ENCODE measurements around the gene EI24.

DNA sequence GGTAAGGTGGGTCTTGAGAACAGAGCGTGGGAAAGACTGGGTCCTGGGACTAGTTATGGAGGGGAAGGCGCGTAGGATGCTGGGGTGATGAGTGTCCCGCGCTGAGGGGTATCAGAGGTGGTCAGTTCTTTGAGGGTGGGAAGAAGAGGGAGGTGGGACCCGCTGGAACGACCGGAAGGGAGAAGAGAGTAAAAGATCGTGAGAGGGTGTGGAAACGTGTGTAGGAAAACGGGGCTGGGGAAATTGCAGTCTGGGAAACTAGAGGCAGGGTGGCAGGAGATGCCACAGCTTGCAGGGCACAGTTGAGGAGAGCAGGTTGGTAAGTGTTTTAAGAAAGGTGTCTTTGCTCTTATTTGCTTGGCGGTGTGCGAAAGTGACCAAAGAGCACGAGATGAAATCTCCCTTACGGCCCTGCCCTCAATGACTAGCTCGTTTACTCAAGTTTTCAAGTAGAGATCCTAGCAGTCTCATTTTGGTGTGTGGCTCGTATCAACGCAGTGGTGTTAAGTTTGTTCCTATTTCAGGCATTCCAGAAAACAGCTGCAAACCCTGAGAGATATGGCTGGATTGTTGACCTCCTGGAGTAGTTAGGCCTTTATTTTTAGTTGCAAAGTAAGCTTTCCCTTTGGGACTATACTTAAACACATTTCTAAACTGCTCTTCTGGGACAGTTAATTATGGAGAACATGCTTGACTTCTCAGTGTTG, 24.0 kb downstream of the EI24 start:
- no peak for TF ChIP-seq CTCF (IDR thresholded peaks at IDR 0.05; ENCODE audit: borderline replicate concordance, extremely low read depth, low read length, poor library complexity, severe bottlenecking)
- no peak for TF ChIP-seq EZH2 (IDR thresholded peaks at IDR 0.05; ENCODE audit: borderline replicate concordance, low read depth, low read length, severe bottlenecking)
